GM23338 (cell line): ENCODE data around the gene ATP6V0C. TPM values are rescaled to one million over a fixed set of nuclear protein-coding genes. Genes with fewer than 3 reads are reported as not detected.
A peak's percentile ranks its signal among the peaks of the same experiment; 100 is the strongest.

ENCODE experiments used
- ATAC-seq: fragments of 200-7000 bp; cut with Tn5 transposase; 3 replicates; pipeline ENCODE4 v1.9.1; 2020
- DNase-seq: peaks from one replicate; pipeline ENCODE4 v3.0.0-alpha.2; 2015; ENCODE audit warnings: low spot score
- H2AFZ ChIP-seq: fragments of 200-600 bp; sonication (generic); 2 replicates; pipeline ENCODE4 v1.8.0; 2016; ENCODE audit warnings: antibody characterized with exemption, mild to moderate bottlenecking, moderate library complexity
- H3F3A ChIP-seq: fragments of 200-600 bp; sonication (generic); replicated peaks from 2 replicates; pipeline ENCODE4 v1.8.0; 2017; ENCODE audit warnings: antibody characterized with exemption, mixed run types, low read depth
- H3K27ac ChIP-seq: fragments of 200-600 bp; sonication (generic); 2 replicates; pipeline ENCODE4 v1.6.1; 2016; ENCODE audit warnings: low read depth
- H3K27me3 ChIP-seq: fragments of 200-600 bp; sonication (generic); 2 replicates; pipeline ENCODE4 v1.8.0; 2016; ENCODE audit warnings: mild to moderate bottlenecking, mixed run types, moderate library complexity; ENCODE audit not compliant: insufficient read depth
- H3K36me3 ChIP-seq: fragments of 200-600 bp; sonication (generic); 2 replicates; pipeline ENCODE4 v1.8.0; 2016; ENCODE audit warnings: mild to moderate bottlenecking; ENCODE audit not compliant: insufficient read depth
- H3K4me1 ChIP-seq: fragments of 200-600 bp; sonication (generic); 2 replicates; pipeline ENCODE4 v1.8.0; 2016; ENCODE audit warnings: mild to moderate bottlenecking, moderate library complexity; ENCODE audit not compliant: insufficient read depth
- H3K4me2 ChIP-seq: fragments of 200-600 bp; sonication (generic); 2 replicates; pipeline ENCODE4 v1.7.1; 2017; ENCODE audit warnings: mixed run types
- H3K4me3 ChIP-seq: fragments of 200-600 bp; sonication (generic); 2 replicates; pipeline ENCODE4 v1.6.1; 2016; ENCODE audit warnings: mixed run types
- H3K79me2 ChIP-seq: fragments of 200-600 bp; sonication (generic); replicated peaks from 2 replicates; pipeline ENCODE4 v1.8.0; 2017; ENCODE audit warnings: mild to moderate bottlenecking; ENCODE audit not compliant: insufficient read depth
- H3K9me2 ChIP-seq: fragments of 200-600 bp; sonication (generic); 2 replicates; pipeline ENCODE4 v1.8.0; 2017; ENCODE audit not compliant: insufficient read depth
- H4K20me1 ChIP-seq: fragments of 200-600 bp; sonication (generic); replicated peaks from 2 replicates; pipeline ENCODE4 v1.8.0; 2017; ENCODE audit warnings: mild to moderate bottlenecking; ENCODE audit not compliant: insufficient read depth
- H3K27ac Mint-ChIP-seq: 2 replicates; pipeline ENCODE4 v1.8.0; 2020; ENCODE audit warnings: inconsistent platforms, mild to moderate bottlenecking, moderate library complexity, mixed read lengths
- H3K27me3 Mint-ChIP-seq: 3 replicates; pipeline ENCODE4 v1.8.0; 2022; ENCODE audit warnings: low read depth, mild to moderate bottlenecking, moderate library complexity, mixed read lengths, inconsistent platforms; ENCODE audit not compliant: insufficient read depth, poor library complexity
- H3K36me3 Mint-ChIP-seq: 3 replicates; pipeline ENCODE4 v1.8.0; 2021; ENCODE audit warnings: low read depth, mild to moderate bottlenecking, inconsistent platforms, moderate library complexity, mixed read lengths
- H3K4me1 Mint-ChIP-seq: 3 replicates; pipeline ENCODE4 v1.8.0; 2020; ENCODE audit warnings: mild to moderate bottlenecking, inconsistent platforms, mixed read lengths
- H3K4me3 Mint-ChIP-seq: 3 replicates; pipeline ENCODE4 v1.8.0; 2021; ENCODE audit warnings: moderate library complexity, mild to moderate bottlenecking, inconsistent platforms, mixed read lengths
- H3K9me3 Mint-ChIP-seq: 3 replicates; pipeline ENCODE4 v1.8.0; 2020; ENCODE audit warnings: moderate library complexity, mild to moderate bottlenecking, inconsistent platforms, mixed read lengths
- CTCF ChIP-seq, 2 experiments: fragments of 200-600 bp in 1 of 2; sonication (generic) in 1 of 2; conservative IDR thresholded peaks; 2 replicates each; pipeline versions ENCODE4 v1.5.1 to v1.6.1; 2016 to 2017; ENCODE audit warnings: antibody characterized with exemption in 2 of 2, low read depth in 2 of 2, mild to moderate bottlenecking in 2 of 2, moderate library complexity in 1 of 2
- ETS1 ChIP-seq: IDR thresholded peaks from 2 replicates; pipeline ENCODE4 v1.6.1; 2016; ENCODE audit warnings: antibody characterized with exemption
- EZH2phosphoT487 ChIP-seq: fragments of 200-600 bp; sonication (generic); IDR thresholded peaks from one replicate; pipeline ENCODE4 v1.8.1; 2018; ENCODE audit warnings: antibody characterized with exemption; ENCODE audit not compliant: unreplicated experiment
- REST ChIP-seq: IDR thresholded peaks from one replicate; pipeline ENCODE4 v1.6.1; 2018; ENCODE audit warnings: antibody characterized with exemption; ENCODE audit not compliant: unreplicated experiment
- STAT1 ChIP-seq: IDR thresholded peaks from one replicate; pipeline ENCODE4 v1.6.1; 2016; ENCODE audit warnings: antibody characterized with exemption; ENCODE audit not compliant: unreplicated experiment
- ZNF462 ChIP-seq: fragments of 250-450 bp; sonication (Bioruptor Pico); IDR thresholded peaks from 2 replicates; pipeline ENCODE4 v1.5.0; 2020; ENCODE audit warnings: mild to moderate bottlenecking, moderate library complexity
- polyA plus RNA-seq: library from polyadenylated mRNA; unstranded; fragments of >200 nt; fragmentation: Nextera tagmentation; extraction: Ambion mirVana; gene quantifications from 2 replicates; pipeline ENCODE4 v1.2.1, GENCODE V29; 2016
- total RNA-seq: library from RNA; depleted of rRNA; stranded (reverse); fragments of >200 nt; shearing (Covaris generic); gene quantifications from 2 replicates; pipeline ENCODE4 v1.2.3, GENCODE V29; 2014

The ATP6V0C gene
- total and polyA plus RNA-seq, 2 experiments from 2014 or later: 98.2 to 162 TPM

GRCh38 chr16:2499890-2500429 lies 13.8 kb upstream of the ATP6V0C start (continued):
- TF ChIP-seq EZH2phosphoT487: no peak
- no peak for TF ChIP-seq STAT1
- TF ChIP-seq REST: no peak
- no peak for TF ChIP-seq ETS1

- no peaks in the 10 kb centered on the region for H3K9me2 ChIP-seq
- peaks cover 8% of the 10 kb centered on the region; the same call in 2 of the 3 replicates for H3K36me3 Mint-ChIP-seq
Observed at GRCh38 chr16:2500430-2500917, 13.3 kb upstream of the ATP6V0C start.

More at GRCh38 chr16:2500430-2500917, 13.3 kb upstream of the ATP6V0C start:
- TF ChIP-seq ZNF462: no peak
- peak in 1 of 2 experiments; percentile 18; a peak in 2 of 4 replicates for TF ChIP-seq CTCF (conservative IDR thresholded peaks at IDR 0.05; ENCODE audit: low read depth in 2 of 2)
- peak overlapping the region; percentile 78; the same call in 1 of the 2 replicates for H3K27ac Mint-ChIP-seq
- Histone ChIP-seq H4K20me1 (no peaks in the 10 kb centered on the region; the same call in 1 of the 2 replicates), H3K79me2 (no peaks in the 10 kb centered on the region), H3K4me2 (no peak overlapping the region), H3K36me3 (no peaks in the 10 kb centered on the region), H3F3A (peaks cover 4% of the 10 kb centered on the region; the same call in 1 of the 2 replicates), H2AFZ (no peak overlapping the region), H3K4me1 (peaks cover 7% of the 10 kb centered on the region; the same call in 1 of the 2 replicates), H3K27me3 (no peaks in the 10 kb centered on the region), H3K4me3 (no peak overlapping the region; the same call in 1 of the 2 replicates), H3K27ac (no peak overlapping the region)
- H3K4me1 Mint-ChIP-seq: peaks cover 5% of the 10 kb centered on the region
- DNase-seq: peak; percentile 48
- peak; percentile 36 for ATAC-seq
- no peaks in the 10 kb centered on the region for H3K27me3 Mint-ChIP-seq
- H3K9me3 Mint-ChIP-seq: no peaks in the 10 kb centered on the region
- H3K4me3 Mint-ChIP-seq: no peak overlapping the region
